ENCODE results near the gene HOXA10. TPM values are rescaled to one million over a fixed set of nuclear protein-coding genes. Genes with fewer than 3 reads are reported as not detected.

The HOXA10 gene
- total RNA-seq, 2 experiments from 2014 or later = not detected

DNA sequence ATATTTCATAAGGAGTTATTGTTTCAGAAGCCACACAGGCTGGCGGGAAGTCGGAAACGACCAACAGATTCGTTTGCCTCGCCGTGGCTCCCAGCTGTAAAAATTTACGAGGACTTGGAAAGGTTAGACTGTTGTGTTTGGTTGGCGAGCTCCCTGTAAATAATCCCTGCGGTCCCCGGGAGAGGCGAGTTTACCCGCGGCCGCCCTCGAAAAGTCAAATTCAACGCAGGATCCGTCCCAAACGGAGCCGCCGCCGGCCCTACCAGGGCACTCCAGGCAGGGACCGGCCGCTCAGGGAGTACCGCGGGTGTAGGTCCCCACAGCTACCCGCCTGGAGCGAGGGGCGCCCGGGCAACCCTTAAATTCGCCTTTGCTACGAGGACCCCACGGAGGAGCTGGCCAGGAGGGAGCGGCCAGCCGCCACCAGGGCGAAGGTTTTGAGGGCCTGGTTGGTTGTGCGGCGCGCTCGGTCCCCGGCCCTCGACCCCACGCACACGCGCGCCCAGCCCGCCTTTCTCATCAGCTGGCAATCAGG is 8.1 kb downstream of the HOXA10 start:
- H3K4me1 ChIP-seq (ENCODE audit: insufficient read depth, low read length) = peaks cover 60% of the 10 kb centered on the region
- H3K27me3 Mint-ChIP-seq = peaks cover 92% of the 10 kb centered on the region
- peaks cover 43% of the 10 kb centered on the region for H3K4me1 Mint-ChIP-seq (ENCODE audit: low read depth)
- peaks cover 4% of the 10 kb centered on the region for H3K36me3 Mint-ChIP-seq (ENCODE audit: low read depth)
- no peak overlapping the region for H3K4me3 ChIP-seq (ENCODE audit: low read length)
- H3K4me3 Mint-ChIP-seq = peak overlapping the region; percentile 51
- H3K27ac ChIP-seq (ENCODE audit: low read depth in 1 of 2, low read length in 2 of 2) = no peak overlapping the region
- peak overlapping the region; percentile 77 for H3K27ac Mint-ChIP-seq
- no peak for ATAC-seq (ENCODE audit: poor library complexity)
- no peaks in the 10 kb centered on the region for H3K9me3 Mint-ChIP-seq
- H3K27me3 ChIP-seq (ENCODE audit: control insufficient read depth in 1 of 2, insufficient read depth in 2 of 2, low read length in 2 of 2) = peaks cover 83 to 96% of the 10 kb centered on the region in 2 experiments
- intact Hi-C loops (cut with DNase I, micrococcal nuclease) = loop anchor here (2.0 to 10.0 kb wide), 5 partner anchors 871 to 1305 kb away; partner anchors contain the start of gene SNX10 (in 1 of the 2)
- H3K36me3 ChIP-seq (ENCODE audit: insufficient read depth, low read length) = no peaks in the 10 kb centered on the region
- peak in 1 of 14 experiments; percentile 25 for DNase-seq
- CTCF ChIA-PET = interaction anchor here (1.3 to 2.5 kb wide), 3 partner anchors 14 to 797 kb away, joined by 4 to 9 read pairs (median 6); no protein-coding TSS in a partner anchor
- H3K9me3 ChIP-seq (ENCODE audit: control insufficient read depth in 1 of 2, insufficient read depth in 1 of 2, low read length in 2 of 2) = peaks cover 0 to 65% of the 10 kb centered on the region in 2 experiments
- TF ChIP-seq, protein P1, sequence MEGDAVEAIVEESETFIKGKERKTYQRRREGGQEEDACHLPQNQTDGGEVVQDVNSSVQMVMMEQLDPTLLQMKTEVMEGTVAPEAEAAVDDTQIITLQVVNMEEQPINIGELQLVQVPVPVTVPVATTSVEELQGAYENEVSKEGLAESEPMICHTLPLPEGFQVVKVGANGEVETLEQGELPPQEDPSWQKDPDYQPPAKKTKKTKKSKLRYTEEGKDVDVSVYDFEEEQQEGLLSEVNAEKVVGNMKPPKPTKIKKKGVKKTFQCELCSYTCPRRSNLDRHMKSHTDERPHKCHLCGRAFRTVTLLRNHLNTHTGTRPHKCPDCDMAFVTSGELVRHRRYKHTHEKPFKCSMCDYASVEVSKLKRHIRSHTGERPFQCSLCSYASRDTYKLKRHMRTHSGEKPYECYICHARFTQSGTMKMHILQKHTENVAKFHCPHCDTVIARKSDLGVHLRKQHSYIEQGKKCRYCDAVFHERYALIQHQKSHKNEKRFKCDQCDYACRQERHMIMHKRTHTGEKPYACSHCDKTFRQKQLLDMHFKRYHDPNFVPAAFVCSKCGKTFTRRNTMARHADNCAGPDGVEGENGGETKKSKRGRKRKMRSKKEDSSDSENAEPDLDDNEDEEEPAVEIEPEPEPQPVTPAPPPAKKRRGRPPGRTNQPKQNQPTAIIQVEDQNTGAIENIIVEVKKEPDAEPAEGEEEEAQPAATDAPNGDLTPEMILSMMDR (IDR thresholded peaks at IDR 0.05) = no peak
- POLR2A ChIA-PET = interaction anchor here (0.7 to 1.3 kb wide), 4 partner anchors 8 to 24 kb away, joined by 3 read pairs; partner anchors contain the start of gene HOXA6

DNA sequence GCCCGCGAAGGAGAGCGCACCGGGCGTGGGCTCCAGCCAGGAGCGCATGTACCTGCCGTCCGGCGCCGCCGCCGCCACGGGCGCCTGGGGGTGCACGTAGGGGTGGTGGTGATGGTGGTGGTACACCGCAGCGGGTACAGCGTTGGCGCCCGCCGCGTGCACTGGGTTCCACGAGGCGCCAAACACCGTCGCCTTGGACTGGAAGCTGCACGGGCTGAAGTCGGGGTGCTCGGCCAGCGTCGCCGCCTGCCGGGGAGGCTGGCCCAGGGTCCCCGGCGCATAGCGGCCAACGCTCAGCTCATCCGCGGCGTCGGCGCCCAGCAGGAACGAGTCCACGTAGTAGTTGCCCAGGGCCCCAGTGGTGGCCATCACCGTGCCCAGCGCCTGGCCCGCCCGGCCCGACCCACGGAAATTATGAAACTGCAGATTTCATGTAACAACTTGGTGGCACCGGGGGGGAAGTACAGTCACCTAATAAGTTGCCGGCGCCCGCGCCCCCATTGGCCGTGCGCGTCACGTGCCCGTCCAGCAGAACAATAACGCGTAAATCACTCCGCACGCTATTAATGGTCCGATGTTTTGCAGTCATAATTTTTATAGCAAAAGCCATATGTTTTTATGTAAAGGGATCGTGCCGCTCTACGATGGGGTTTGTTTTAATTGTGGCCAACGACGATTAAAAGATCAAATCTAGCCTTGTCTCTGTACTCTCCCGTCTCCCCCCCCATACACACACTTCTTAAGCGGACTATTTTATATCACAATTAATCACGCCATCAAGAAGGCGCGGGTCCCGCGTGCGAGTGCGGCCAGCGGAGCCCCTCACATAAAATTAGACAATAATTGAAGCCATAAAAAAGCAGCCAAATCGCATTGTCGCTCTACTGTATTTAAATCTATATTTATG is 8.8 kb downstream of the HOXA10 start, which contains the start of gene HOXA9:
Gene HOXA9 (minus strand): TSS at position 449 of the 907 bp plus-strand sequence. CDS start 80 bp downstream, at position 369.
- CTCF ChIA-PET = interaction anchor here (1.3 to 2.5 kb wide), 3 partner anchors 14 to 796 kb away, joined by 4 to 9 read pairs (median 6); no protein-coding TSS in a partner anchor
- H3K4me1 ChIP-seq (ENCODE audit: insufficient read depth, low read length) = peaks cover 67% of the 10 kb centered on the region
- no peak within 1 kb of the TSS for H3K4me3 ChIP-seq (ENCODE audit: low read length)
- Mint-ChIP-seq H3K4me1 (ENCODE audit: low read depth) (peaks cover 42% of the 10 kb centered on the region), H3K27me3 (peaks cover 89% of the 10 kb centered on the region), H3K4me3 (peak within 1 kb of the TSS; percentile 56), H3K27ac (peak within 1 kb of the TSS; percentile 77), H3K9me3 (no peaks in the 10 kb centered on the region), H3K36me3 (ENCODE audit: low read depth) (peaks cover 4% of the 10 kb centered on the region)
- H3K36me3 ChIP-seq (ENCODE audit: insufficient read depth, low read length) = no peaks in the 10 kb centered on the region
- peaks cover 0 to 68% of the 10 kb centered on the region in 2 experiments for H3K9me3 ChIP-seq (ENCODE audit: control insufficient read depth in 1 of 2, insufficient read depth in 1 of 2, low read length in 2 of 2)
- peaks cover 83 to 95% of the 10 kb centered on the region in 2 experiments for H3K27me3 ChIP-seq (ENCODE audit: control insufficient read depth in 1 of 2, insufficient read depth in 2 of 2, low read length in 2 of 2)
- DNase-seq (peak in 3 of 14 experiments; percentile 38 to 68 (median 67)), ATAC-seq (ENCODE audit: poor library complexity) (no peak)
- intact Hi-C loops (cut with DNase I, micrococcal nuclease) = loop anchor here (10.0 kb wide), 4 partner anchors 871 to 1081 kb away; partner anchors contain the start of gene SNX10 (in 1 of the 2)
- no peak within 1 kb of the TSS for H3K27ac ChIP-seq (ENCODE audit: low read depth in 1 of 2, low read length in 2 of 2)
- TF ChIP-seq, protein P1 (IDR thresholded peaks at IDR 0.05) = no peak
- POLR2A ChIA-PET = interaction anchor here (0.7 to 1.3 kb wide), 3 partner anchors 9 to 25 kb away, joined by 3 read pairs; no protein-coding TSS in a partner anchor
